Measurements from ENCODE around the gene NUP210L.
"Not testable (repeated sequence)": the region's sequence is repeated elsewhere in the genome, so short reads cannot be mapped to it uniquely, and the experiment has no call there.

DNA sequence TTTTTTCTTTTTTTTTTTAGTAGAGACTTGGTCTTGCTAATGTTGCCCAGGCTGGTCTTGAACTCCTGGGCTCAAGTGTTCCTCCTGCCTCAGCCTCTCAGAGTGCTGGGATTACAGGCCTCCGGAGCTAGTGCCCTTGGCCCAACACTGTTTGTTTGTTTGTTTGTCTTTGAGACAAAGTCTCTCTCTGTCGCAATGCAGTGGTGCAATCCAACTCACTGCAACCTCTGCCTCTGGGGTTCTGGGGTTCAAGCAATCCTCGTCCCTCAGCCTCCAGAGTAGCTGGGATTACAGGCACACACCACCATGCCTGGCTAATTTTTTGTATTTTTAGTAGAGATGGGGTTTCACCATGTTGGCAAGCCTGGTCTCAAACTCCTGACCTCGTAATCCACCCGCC is 7.4 kb downstream of the NUP210L start:
- TF ChIP-seq, protein P1, sequence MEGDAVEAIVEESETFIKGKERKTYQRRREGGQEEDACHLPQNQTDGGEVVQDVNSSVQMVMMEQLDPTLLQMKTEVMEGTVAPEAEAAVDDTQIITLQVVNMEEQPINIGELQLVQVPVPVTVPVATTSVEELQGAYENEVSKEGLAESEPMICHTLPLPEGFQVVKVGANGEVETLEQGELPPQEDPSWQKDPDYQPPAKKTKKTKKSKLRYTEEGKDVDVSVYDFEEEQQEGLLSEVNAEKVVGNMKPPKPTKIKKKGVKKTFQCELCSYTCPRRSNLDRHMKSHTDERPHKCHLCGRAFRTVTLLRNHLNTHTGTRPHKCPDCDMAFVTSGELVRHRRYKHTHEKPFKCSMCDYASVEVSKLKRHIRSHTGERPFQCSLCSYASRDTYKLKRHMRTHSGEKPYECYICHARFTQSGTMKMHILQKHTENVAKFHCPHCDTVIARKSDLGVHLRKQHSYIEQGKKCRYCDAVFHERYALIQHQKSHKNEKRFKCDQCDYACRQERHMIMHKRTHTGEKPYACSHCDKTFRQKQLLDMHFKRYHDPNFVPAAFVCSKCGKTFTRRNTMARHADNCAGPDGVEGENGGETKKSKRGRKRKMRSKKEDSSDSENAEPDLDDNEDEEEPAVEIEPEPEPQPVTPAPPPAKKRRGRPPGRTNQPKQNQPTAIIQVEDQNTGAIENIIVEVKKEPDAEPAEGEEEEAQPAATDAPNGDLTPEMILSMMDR (IDR thresholded peaks at IDR 0.05): not testable (repeated sequence)
- TF ChIP-seq POLR2A (IDR thresholded peaks at IDR 0.05): not testable (repeated sequence)
